Amniotic epithelial cell (primary cell): ENCODE results near the gene ABLIM1.
A peak's percentile ranks its signal among the peaks of the same experiment; 100 is the strongest.

ENCODE experiments used
- DNase-seq: peaks from one replicate; pipeline ENCODE4 v3.0.0-alpha.2; 2010; ENCODE audit warnings: low read depth

ABLIM1 gene

DNA sequence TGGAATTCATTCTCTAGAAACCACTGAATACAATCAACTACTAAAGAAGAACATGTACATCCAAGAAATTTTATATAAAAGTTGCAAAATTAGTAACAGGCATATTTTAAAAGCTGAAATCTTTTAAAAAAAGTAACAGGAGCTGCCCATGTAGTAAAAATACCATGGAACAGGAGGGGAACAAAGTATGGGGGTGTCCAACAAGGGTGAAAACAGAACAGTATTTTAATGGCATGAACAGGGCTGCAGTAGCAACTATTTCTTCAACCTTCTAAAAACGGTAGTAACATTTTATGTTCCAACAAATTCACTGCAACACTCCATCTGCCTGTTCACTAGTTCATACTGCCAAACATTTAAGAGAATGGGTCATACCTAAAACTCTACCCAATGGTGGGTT, 77.0 kb downstream of the ABLIM1 start:
- no peak for DNase-seq

- peak; percentile 41 for DNase-seq
These were observed 80.9 kb downstream of the ABLIM1 start for GRCh38 chr10:114577133-114577532.

DNA sequence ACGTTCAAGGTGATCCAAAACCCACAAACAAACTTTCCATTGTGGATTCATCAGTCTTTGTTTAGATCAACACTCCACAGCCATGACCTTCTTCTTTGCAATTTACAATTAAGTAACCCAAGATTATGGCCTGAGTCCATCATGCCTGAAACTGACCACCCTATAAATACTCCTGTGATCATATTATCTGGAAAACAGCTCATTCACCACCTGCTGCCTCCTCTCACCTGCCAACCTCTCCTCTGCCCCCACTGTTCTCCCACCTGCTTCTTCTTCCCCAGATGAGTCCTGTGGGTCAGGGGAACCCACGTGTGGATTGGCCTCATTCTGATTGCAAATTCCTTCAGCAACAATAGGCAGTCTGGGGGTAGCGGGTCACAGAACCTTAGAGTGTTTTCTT, 81.4 kb downstream of the ABLIM1 start:
- no peak for DNase-seq

DNA sequence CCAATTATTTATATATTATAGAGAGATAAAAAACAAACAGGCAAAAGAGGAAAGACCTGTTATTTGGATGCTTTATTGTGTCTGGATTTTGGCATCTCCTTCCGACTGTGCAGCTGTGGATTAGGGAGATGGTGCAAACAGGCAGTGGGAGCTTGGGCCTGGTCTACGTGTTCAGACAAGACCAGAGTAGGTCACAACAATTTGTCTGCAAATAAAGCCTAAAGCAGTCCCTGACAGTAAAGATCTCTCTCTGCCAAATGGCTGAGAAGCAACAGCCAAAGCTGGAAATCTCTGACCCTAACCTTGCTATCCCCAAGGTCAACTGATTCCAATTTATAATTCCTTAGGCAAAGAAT, 82.0 kb downstream of the ABLIM1 start:
- no peak for DNase-seq

GRCh38 chr10:114575417-114576131, 82.5 kb downstream of the ABLIM1 start:
- no peak for DNase-seq

- no peak for DNase-seq
These were observed 84.6 kb downstream of the ABLIM1 start for GRCh38 chr10:114573330-114574045.

DNA sequence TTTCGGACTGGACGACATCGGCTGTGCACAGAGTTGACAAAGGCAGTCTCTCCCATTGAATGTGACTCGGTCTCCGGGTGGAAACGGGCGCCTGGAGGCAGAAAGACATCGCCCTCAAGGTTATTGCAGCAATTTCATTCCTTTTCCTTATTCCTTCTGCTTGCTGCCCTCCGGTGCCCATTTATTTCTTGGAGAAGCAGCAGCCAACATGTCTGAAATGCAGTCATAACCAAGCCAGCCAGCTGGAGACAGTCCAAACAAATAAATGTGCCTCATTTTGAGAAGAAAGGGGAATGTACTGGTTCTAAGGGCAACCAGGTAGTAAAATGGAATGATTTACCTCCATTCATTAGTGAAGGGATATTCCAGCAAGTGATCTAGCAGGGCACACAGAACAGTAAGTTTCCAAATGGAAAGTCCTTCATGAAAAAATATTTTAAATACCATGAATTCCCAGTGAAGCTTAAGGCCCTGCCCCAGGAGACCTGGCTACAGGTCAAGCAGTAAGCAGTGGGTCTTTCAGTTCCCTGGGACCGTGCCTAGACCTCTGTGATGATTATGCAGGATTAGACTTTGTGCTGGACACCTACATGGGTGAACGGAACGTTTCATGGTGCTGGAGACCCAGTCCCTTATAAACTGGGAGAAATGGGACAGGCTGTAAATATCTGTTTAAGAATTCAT, 86.6 kb downstream of the ABLIM1 start:
- DNase-seq = no peak

DNA sequence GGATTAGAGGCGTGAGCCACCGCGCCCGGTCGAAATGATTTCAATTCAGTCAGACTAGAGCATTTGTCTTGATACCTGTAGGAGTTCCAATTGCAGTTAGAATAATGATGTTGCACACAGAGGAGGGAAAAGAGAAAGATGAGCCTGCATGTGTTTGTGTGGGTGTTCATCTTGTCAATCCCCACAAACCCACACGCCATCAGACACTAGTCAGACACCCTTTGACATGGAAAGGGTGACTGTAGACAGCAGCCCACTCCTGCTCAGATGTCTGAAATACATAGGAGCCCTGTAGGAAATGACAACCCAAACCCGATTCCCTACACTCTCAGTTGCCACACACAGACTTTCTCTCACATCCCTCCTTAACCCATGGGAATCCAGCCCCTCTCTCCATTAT, 92.0 kb downstream of the ABLIM1 start:
- no peak for DNase-seq

DNA sequence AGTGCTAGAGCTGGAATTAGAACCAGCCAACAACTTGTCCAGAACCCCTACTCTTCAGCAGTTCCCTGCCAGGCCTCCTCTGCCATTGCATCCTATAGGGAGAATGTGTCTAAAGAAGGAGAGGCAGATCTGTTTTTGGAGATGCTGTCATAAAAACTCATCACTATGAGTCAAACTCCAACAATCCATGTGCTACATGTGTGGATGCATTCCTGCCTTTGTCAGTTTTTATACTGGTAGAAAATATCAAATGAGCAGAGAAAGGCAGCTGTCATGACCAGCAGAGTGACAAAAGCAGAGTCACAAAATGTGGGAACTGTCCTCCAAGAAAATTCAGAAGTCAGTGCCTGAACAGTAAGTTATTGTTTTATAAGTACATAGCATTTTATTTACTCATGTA, 93.0 kb downstream of the ABLIM1 start:
- DNase-seq = no peak

- no peak for DNase-seq
These were observed 97.0 kb downstream of the ABLIM1 start for GRCh38 chr10:114561008-114561523.

DNA sequence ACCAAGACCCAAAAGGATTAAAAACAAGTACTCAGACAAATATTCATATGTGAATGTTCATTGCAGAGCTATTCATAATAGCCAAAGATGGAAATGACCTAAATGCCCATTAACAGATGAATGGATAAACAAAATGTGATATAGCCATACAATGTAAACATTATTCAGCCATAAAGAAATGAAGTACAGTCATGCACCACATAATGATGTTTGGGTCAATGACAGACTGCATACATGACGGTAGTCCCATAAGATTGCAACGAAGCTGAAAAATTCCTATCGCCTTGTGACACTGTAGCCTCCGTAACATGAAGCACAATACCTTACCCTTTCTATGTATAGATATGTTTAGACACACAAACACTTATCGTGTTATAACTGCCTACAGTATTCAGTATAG, 97.9 kb downstream of the ABLIM1 start:
- no peak for DNase-seq

DNA sequence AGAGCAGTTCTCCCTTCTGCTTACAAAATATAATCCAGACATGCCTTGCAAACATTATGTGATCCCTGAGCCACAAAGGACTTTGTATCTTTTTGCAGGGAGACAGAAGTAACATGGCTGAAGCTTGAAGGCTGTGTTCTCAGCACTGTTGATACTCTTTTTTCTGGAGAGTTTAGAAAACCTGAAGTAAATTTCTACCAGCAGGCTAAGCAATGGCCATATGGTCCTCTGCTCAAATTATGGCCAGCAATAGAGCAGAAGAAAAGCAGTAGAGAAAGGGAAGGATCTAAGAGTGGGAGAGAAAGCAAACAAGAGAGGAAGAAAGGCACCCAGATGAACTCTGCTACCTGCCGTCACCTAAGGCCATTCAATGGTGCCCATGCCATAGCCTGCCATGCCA, 98.4 kb downstream of the ABLIM1 start:
- DNase-seq = no peak

- DNase-seq = no peak
These were observed 100.2 kb downstream of the ABLIM1 start for GRCh38 chr10:114557854-114558253.

DNA sequence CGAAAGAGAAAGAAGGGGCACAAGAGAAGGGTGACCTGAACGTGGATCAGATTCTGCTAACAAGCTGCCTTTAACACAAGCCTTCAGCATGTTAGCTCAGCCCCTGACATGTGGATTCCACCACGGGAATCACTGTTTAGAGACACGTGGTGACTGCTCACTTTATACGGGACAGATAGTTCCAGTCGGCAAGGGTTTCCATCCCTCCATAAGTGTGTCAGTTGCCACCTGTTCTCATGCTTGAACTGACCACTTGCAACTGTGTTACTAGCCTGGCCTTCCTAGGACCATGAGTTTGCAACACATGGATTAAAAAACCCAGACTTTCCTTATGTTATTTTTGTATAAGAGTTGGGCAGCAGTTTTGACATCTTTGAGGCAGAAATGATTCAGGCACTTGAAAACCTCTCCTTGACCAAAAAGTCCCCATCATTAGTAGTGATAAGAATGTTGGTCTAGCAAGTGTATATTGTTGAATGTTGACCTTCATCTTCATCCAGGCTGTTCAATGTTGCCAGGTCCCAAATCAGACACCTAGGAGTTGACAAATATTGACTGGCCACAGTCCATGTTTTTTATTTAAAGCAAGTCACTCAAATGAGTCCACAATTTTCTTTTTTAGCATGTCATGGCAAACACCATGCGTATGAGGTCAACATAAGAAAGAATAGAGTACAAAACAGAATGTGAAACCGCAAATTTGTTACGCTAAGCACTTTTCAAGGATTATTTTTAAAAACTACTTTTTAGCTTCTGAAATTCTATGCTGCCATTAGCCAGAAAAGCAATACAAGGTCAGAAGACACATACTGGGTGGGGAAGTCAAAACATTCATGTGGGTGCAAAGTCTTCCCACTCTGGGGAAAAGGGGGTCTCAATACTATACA, 101.6 kb downstream of the ABLIM1 start:
- no peak for DNase-seq

DNA sequence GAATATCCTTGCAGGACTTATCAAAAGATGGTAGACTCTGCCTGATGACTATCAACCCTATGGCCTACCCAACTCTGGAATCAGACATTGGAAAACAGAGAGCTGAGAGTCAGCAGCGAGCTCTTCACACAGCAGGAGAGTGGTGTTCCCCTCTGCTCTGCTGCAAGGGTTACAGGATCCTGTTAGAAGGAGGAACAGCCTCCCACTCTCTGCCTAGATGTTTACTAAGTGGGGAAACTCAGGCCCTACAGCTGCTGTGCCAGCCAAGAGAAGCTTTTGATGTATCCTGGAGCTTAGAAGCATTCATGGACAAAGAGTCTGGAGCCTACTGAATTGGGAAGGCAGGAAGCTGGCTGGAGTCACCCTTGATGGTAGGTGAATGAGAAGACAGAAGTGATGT, 104.6 kb downstream of the ABLIM1 start:
- no peak for DNase-seq

- peak; percentile 82 for DNase-seq
These were observed 106.0 kb downstream of the ABLIM1 start for GRCh38 chr10:114552050-114552449.

DNA sequence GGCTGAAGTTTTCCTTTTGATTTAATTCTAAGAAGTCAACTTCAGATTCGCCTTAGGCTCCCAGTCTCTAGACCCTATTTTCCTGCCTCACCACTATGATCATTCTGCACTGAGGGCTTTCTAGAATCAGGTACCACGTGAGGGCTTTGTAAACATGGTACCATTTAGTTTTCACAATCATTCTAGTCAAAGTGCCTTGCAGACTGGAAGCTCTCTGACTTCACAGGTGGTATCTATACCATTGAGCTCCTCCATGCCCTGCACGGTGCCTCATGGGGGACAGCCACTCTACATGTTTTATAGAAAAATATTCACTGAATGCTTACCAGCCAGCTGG, 106.5 kb downstream of the ABLIM1 start:
- DNase-seq = no peak

GRCh38 chr10:114550756-114551635, 107.1 kb downstream of the ABLIM1 start:
- peak; percentile 25 for DNase-seq

GRCh38 chr10:114548662-114549061, 109.4 kb downstream of the ABLIM1 start:
- DNase-seq = peak; percentile 15

DNA sequence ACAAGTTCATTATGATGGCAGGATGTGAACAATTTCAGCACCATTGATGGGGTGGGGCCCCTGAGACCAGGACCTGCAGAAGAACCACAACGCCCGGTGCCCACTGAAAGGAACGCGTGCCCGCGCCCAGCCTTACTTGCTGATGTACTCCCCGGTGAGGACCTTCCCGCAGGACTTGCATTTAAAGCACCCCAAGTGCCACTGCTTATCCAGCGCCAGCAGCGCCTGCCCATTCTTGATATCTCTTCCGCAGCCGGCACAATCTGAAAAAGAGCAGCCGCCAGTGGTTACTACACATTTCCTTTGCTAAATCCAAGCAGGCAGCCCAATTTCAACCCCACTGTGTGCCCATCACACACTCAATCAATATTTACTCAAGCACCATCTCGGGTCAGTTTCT, 110.6 kb downstream of the ABLIM1 start:
- no peak for DNase-seq

DNA sequence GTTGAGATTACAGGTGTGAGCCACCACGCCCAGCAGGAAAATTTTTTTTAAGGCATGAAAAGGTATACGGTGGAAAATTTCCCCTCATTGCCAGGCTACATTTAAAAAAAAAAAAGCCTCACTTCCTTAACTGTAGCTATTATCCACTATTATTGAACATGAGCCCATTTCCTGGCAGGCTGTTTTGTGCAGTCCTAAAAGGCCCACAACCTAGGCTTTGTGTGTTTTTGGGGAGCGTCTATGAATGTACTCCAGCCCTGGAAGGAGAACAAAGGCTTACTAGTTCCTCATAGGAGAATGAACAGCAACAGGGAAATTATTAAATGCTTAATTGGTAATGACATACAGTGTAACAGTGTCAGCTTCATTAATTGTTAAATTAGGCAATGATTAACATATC, 111.0 kb downstream of the ABLIM1 start:
- DNase-seq = no peak
